Right lobe of liver (tissue), 4 donors: ENCODE results near the gene CD74.

Experiments
- POLR2A ChIP-seq: fragments of 450-650 bp; IDR thresholded peaks from one replicate; pipeline ENCODE4 v1.6.1; 2017; ENCODE audit warnings: antibody characterized with exemption, mild to moderate bottlenecking
- TF ChIP-seq, protein P1 (sequence below), 4 donors: fragments of 200-600 bp in 3 of 4; fragments of 450-650 bp in 1 of 4; IDR thresholded peaks; one replicate each; pipeline versions ENCODE4 v1.5.1 to v1.8.0; 2016 to 2022; ENCODE audit warnings: antibody characterized with exemption in 4 of 4, mild to moderate bottlenecking in 2 of 4
- donor health status: DM: no; HTN: no; CAD: no.
- donor health status: DM: no; HTN: no; CAD: no.
- donor health status: DM: no; HTN: yes; CAD: no.

DNA sequence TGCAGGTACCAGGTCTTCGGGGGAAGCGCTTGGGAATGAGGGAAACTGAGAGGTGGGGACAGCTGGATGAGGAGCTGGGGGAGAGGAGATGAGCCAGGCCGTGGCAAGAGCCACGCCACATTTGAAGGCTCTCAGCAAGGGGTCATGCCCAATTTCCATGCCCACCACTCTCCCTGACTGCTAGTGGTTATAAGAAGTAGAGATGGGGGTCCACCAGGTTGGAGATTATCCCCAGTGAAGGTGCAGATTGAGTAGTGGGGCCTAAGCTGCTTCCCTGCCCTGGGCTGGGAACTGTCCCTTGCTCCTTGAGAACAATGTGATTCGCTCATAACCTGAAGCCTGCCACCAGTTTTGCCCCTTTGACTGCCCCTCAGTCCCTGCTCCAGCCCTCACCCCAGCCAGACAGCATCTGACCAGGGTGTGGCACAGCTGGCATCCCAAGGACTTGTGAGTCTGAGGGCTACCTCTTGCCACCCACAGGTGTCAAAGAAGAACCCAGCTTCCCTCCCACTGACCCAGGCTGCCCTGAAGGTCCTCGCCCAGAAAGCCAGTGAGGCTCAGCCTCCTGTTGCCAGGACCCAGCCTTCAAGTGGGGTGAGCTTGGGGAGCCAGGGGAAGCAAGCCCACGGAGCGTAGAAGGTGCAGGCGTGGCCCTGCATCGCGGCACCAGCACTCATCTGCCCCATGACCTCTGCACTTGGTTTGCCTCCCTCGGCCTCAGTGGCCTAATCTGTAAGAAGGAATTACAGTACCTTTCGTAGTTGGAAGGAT, 21.5 kb downstream of the CD74 start:
- TF ChIP-seq, protein P1, sequence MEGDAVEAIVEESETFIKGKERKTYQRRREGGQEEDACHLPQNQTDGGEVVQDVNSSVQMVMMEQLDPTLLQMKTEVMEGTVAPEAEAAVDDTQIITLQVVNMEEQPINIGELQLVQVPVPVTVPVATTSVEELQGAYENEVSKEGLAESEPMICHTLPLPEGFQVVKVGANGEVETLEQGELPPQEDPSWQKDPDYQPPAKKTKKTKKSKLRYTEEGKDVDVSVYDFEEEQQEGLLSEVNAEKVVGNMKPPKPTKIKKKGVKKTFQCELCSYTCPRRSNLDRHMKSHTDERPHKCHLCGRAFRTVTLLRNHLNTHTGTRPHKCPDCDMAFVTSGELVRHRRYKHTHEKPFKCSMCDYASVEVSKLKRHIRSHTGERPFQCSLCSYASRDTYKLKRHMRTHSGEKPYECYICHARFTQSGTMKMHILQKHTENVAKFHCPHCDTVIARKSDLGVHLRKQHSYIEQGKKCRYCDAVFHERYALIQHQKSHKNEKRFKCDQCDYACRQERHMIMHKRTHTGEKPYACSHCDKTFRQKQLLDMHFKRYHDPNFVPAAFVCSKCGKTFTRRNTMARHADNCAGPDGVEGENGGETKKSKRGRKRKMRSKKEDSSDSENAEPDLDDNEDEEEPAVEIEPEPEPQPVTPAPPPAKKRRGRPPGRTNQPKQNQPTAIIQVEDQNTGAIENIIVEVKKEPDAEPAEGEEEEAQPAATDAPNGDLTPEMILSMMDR (IDR thresholded peaks at IDR 0.05): no peak
- TF ChIP-seq POLR2A: no peak
